IPS-NIHi7 (cell line): ENCODE measurements around the gene CDKL2.

Experiments
- DNase-seq: peaks from one replicate; pipeline ENCODE4 v3.0.0; 2012; ENCODE audit warnings: mixed read lengths; ENCODE audit errors: extremely low spot score

Gene CDKL2

GRCh38 chr4:75639124-75639695 is 8.9 kb upstream of the CDKL2 start:
- no peak for DNase-seq

- DNase-seq, result no peak
Measured at GRCh38 chr4:75637827-75638226, 7.5 kb upstream of the CDKL2 start.

- DNase-seq, result no peak
Measured at GRCh38 chr4:75637176-75637575, 6.8 kb upstream of the CDKL2 start.

GRCh38 chr4:75634951-75635350 is 4.6 kb upstream of the CDKL2 start:
- no peak for DNase-seq

- no peak for DNase-seq
Measured at GRCh38 chr4:75634281-75634680, 4.0 kb upstream of the CDKL2 start.

- DNase-seq, result no peak
Measured at GRCh38 chr4:75633846-75634245, 3.5 kb upstream of the CDKL2 start.

GRCh38 chr4:75630937-75631329 is 605 bp upstream of the CDKL2 start:
- DNase-seq, result no peak

GRCh38 chr4:75629239-75629638 is 1.1 kb downstream of the CDKL2 start:
- no peak for DNase-seq

GRCh38 chr4:75623026-75623425 is 7.3 kb downstream of the CDKL2 start:
- no peak for DNase-seq

GRCh38 chr4:75621715-75622114 is 8.6 kb downstream of the CDKL2 start:
- no peak for DNase-seq

- DNase-seq, result no peak
Measured at GRCh38 chr4:75612306-75612705, 18.0 kb downstream of the CDKL2 start.

- DNase-seq, result no peak
Measured at GRCh38 chr4:75605928-75606327, 24.4 kb downstream of the CDKL2 start.

GRCh38 chr4:75599647-75600046 is 30.7 kb downstream of the CDKL2 start:
- DNase-seq, result no peak

- no peak for DNase-seq
Measured at GRCh38 chr4:75598390-75598789, 31.9 kb downstream of the CDKL2 start.

GRCh38 chr4:75596061-75596460 is 34.3 kb downstream of the CDKL2 start:
- no peak for DNase-seq

GRCh38 chr4:75593393-75593792 is 36.9 kb downstream of the CDKL2 start:
- DNase-seq, result no peak

- no peak for DNase-seq
Measured at GRCh38 chr4:75584067-75584466, 46.3 kb downstream of the CDKL2 start.

- DNase-seq, result no peak
Measured at GRCh38 chr4:75567725-75568124, 62.6 kb downstream of the CDKL2 start.

GRCh38 chr4:75566911-75567310 is 63.4 kb downstream of the CDKL2 start:
- no peak for DNase-seq

GRCh38 chr4:75565481-75565880 is 64.8 kb downstream of the CDKL2 start:
- DNase-seq, result no peak

- no peak for DNase-seq
Measured at GRCh38 chr4:75564023-75564422, 66.3 kb downstream of the CDKL2 start.

- DNase-seq, result peak; percentile 59
Measured at GRCh38 chr4:75561789-75562188, 68.5 kb downstream of the CDKL2 start.

GRCh38 chr4:75557696-75558095 is 72.6 kb downstream of the CDKL2 start:
- no peak for DNase-seq
